Head of caudate nucleus (tissue), 42 donors: ENCODE measurements around the gene BLOC1S5.
A peak's percentile ranks its signal among the peaks of the same experiment; 100 is the strongest.

Experiments used
- DNase-seq, 42 donors: peaks; one replicate each; pipeline versions ENCODE4 v3.0.0 to v3.0.0-alpha.2; 2020 to 2021; ENCODE audit warnings: mixed read lengths in 7 of 42
- intact Hi-C: fragments of 100-400 bp; cut with DNase I; formaldehyde crosslinking; loops from one replicate; pipeline ENCODE4 v1.15.0; 2022

The BLOC1S5 gene

GRCh38 chr6:8084586-8084985 lies 20.4 kb upstream of the BLOC1S5 start:
- DNase-seq: no peak
- intact Hi-C loops: no loop called here

DNA sequence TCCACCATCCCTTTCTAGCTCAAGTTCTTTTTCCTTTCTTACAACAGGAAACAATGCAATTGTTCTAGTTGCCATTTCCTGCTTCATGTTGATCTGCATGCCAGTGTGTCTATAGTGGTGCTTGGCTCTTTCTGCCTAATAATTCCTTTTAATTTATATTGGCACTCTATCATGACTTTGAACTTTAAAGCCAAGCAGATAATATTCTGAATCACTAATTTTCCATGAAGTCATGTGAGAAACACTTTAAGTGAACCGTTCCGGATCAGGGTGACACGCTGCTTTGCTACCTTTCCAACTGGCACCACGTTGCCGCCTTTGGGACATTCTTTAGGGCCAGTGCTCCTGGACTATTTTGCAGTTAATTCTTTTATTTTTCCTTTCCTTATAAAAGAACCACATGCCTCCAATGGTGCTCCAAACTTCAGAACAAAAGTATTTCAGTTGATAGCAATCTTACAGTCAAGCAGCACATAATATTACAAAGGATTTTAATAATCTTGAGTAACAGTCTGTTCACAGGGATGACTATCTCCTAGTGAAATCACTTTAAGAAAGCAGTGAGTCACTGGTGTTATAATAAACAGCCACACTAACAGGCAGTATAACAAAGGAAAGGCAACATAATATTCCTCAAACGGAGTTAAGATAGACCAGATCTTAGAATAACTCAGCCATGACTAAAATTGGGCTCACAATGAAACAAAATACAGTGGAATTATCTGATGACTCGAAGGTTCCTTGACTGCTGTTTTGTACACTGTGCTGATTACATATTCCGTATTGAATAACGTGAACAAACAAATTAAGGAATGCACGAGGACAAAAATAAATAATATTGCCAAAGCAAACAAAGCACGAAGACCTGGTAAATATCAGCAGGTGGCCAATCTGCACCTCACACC lies 19.0 kb upstream of the BLOC1S5 start:
- intact Hi-C loops: no loop called here
- no peak for DNase-seq

- no peak for DNase-seq
- intact Hi-C loops: no loop called here
Observed at GRCh38 chr6:8082572-8082953, 18.4 kb upstream of the BLOC1S5 start.

GRCh38 chr6:8080362-8081151 lies 16.4 kb upstream of the BLOC1S5 start:
- intact Hi-C loops: no loop called here
- no peak for DNase-seq

- no peak for DNase-seq
- intact Hi-C loops: no loop called here
Observed at GRCh38 chr6:8079126-8079525, 14.9 kb upstream of the BLOC1S5 start.

DNA sequence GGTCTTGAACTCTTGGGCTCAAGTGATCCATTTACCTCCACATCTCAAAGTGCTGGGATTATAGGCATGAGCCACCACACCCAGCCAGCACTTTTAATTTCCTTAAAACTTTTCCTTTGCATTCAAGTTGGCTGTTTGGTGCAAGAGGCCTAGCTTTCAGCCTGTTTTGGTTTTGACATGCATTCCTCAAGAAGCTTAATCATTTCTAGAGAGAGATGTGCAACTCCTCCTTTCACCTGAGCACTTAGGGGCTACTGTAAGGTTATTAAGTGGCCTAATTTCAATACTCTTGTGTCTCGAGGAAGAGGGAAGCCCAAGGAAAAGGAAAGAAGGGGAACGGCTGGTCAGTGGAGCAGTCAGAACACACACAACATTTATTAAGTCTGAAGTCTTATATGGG lies 13.8 kb upstream of the BLOC1S5 start:
- DNase-seq: no peak
- intact Hi-C loops: no loop called here

GRCh38 chr6:8075704-8076103 lies 11.5 kb upstream of the BLOC1S5 start:
- intact Hi-C loops: no loop called here

GRCh38 chr6:8075185-8075584 lies 11.0 kb upstream of the BLOC1S5 start:
- DNase-seq: no peak
- intact Hi-C loops: no loop called here

More at GRCh38 chr6:8075704-8076103, 11.5 kb upstream of the BLOC1S5 start:
- no peak for DNase-seq

- no peak for DNase-seq
- intact Hi-C loops: no loop called here
Observed at GRCh38 chr6:8074213-8074612, 10.0 kb upstream of the BLOC1S5 start.

DNA sequence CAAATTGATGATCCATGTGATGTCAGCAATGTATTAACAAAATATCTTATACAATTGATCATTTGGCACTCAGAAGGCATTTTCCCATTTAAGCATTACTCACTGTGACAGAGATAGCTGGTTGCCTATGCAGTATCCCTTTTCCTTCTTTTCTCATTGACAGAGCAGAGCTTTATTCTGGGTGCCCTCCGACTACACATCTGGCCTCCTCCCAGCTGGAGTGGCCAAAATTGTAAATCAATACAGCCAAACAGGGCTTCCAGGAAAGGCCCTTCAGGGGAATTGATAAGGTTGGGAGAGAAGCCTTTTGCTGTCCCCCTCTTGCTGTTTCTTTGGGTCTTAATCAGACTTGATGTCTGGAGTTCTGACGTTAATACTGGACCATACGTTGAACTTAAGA lies 9.6 kb upstream of the BLOC1S5 start:
- intact Hi-C loops: no loop called here
- DNase-seq: no peak

DNA sequence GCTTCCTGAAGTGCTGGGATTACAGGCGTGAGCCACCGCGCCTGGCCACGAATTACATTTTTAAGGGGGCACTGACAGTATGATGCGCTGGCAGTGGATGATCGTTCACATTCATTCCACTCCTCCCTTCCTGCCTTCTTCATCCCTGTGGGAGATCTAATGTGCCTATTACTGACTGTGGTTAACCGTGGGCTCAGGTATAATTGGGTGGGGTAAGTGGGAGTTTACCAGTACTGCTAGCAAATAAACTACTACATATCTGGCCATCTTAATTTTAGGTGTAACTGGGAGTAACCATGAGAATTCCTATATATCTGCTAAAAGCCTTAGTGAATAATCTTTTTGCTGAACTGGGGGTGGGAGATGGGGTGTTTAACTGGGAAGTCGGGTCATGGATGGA lies 6.5 kb upstream of the BLOC1S5 start:
- no peak for DNase-seq
- intact Hi-C loops: no loop called here

DNA sequence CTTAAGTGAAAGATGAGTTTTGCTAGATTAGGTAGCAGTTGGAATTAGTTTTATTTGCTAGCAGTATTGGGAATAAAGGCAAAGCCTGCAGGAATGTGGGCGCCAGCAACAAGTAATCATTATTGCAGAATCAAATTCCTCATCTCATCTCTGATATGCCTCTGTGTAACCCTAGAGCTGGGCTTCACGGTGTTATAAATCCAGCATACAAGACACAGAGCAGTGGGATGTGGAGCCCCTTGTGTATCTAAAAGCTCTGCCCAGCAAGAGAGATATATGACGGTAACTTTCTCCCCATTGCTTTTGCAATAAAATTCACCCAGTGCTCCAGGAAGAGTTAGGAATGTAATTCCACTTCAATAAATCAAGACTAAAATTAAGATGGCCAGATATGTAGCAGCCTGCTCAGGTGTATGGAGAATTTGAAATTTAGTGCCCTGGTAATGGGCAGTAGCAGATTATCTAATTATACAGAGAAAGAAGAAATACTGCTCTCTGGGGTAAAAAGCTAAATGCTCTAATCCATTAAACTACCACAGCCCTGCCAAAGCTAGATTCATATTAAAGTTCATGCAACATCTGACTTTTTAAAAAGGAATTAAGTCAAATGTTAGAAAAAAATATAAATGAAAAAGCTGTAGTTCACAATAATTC lies 5.6 kb upstream of the BLOC1S5 start:
- DNase-seq: no peak
- intact Hi-C loops: no loop called here

GRCh38 chr6:8069151-8069550 lies 5.0 kb upstream of the BLOC1S5 start:
- no peak for DNase-seq
- intact Hi-C loops: no loop called here

- intact Hi-C loops: no loop called here
- DNase-seq: peak in 4 of 42 donors; percentile 4 to 37 (median 17)
Observed at GRCh38 chr6:8066108-8066507, 1.9 kb upstream of the BLOC1S5 start.

- intact Hi-C loops: no loop called here
- DNase-seq: peak in 38 of 42 donors; percentile 6 to 80 (median 41)
Observed at GRCh38 chr6:8065519-8065911, 1.3 kb upstream of the BLOC1S5 start.

- intact Hi-C loops: loop anchor here (5.0 kb wide), 1 partner anchor 343 kb away; no protein-coding TSS in a partner anchor
- peak in 3 of 42 donors; percentile 2 to 14 (median 8) for DNase-seq
Observed at GRCh38 chr6:8064638-8065518, 689 bp upstream of the BLOC1S5 start.

GRCh38 chr6:8061736-8062135 lies 2.5 kb downstream of the BLOC1S5 start:
- no peak for DNase-seq
- intact Hi-C loops: loop anchor here (5.0 kb wide), 1 partner anchor 339 kb away; no protein-coding TSS in a partner anchor

- intact Hi-C loops: loop anchor here (5.0 kb wide), 1 partner anchor 338 kb away; no protein-coding TSS in a partner anchor
- no peak for DNase-seq
Observed at GRCh38 chr6:8060346-8060745, 3.8 kb downstream of the BLOC1S5 start.

DNA sequence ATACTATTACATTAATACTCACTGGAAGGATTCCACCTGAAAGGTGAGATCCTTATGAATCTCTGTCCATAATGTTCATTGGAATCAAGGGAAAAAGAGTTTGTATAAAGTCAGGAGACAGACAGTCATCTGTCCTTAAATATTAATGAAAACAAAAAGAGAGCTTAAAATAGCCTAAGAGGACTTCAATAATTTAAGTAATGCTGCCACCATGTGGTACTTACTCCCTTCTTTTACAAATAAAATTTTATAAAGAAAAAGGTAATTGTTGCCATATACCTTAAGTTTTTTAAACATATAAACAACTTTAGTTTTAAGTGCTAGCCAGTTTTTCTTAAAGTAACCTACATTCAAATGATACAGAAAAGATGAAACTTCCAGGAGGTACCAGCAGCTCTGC lies 5.1 kb downstream of the BLOC1S5 start:
- DNase-seq: no peak
- intact Hi-C loops: no loop called here
